Activated CD4-positive, alpha-beta T cell treated with anti-CD3 and anti-CD28 coated beads, Interleukin-2, amount 50 U/mL, for 24 hours (primary cell): ENCODE data around the gene BCKDK.
"Not testable (repeated sequence)": the region's sequence is repeated elsewhere in the genome, so short reads cannot be mapped to it uniquely, and the experiment has no call there.

Experiments used
- DNase-seq, 2 donors: peaks; one replicate each; pipeline ENCODE4 v3.0.0-alpha.2; 2020; ENCODE audit warnings: low read depth in 1 of 2, low spot score in 1 of 2

The BCKDK gene

DNA sequence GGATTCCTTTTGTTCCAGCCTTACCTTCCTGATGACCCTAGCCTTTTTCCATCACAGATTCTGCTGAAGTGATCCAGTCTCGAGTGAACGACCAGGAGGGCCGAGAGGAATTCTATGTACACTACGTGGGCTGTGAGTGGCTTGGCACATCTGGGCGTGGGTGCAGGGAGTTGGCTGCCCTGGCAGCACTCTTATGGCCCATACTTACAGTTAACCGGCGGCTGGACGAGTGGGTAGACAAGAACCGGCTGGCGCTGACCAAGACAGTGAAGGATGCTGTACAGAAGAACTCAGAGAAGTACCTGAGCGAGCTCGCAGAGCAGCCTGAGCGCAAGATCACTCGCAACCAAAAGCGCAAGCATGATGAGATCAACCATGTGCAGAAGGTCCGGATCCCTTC, 11.9 kb downstream of the BCKDK start:
- no peak for DNase-seq

DNA sequence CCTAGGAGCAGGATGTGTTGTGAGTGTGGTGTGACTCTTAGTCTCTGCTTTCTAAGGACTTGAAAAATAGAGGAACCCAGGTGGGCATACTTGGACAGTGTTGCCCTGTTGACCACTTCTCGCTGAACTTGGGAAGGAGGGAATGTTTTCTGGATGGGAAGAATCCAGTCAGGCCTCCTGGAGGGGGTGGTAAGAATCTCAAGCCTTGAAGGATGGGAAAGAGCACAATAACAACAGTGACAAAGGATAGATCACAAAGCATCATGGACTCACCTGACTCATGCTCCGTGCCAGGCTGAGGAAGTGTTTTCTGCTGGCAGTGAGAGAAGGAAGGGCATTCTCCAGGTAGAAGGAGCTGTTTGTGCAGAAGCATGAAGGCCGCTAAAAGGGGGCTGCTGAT, 17.7 kb downstream of the BCKDK start:
- DNase-seq: no peak

DNA sequence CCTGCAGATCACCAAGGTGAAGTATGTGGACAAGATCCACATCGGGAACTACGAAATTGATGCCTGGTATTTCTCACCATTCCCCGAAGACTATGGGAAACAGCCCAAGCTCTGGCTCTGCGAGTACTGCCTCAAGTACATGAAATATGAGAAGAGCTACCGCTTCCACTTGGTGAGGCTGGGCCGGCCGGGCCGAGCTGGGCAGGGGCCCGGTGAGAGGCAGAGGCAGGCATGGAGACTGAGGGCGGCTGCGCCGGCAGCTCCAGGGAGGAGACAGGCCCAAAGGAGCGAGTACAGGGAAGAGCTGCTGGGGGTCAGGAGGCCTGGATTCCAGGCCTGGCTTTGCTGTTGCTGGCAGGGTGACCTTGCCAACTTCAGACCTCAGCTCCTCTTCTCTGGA, 19.0 kb downstream of the BCKDK start:
- DNase-seq: no peak

DNA sequence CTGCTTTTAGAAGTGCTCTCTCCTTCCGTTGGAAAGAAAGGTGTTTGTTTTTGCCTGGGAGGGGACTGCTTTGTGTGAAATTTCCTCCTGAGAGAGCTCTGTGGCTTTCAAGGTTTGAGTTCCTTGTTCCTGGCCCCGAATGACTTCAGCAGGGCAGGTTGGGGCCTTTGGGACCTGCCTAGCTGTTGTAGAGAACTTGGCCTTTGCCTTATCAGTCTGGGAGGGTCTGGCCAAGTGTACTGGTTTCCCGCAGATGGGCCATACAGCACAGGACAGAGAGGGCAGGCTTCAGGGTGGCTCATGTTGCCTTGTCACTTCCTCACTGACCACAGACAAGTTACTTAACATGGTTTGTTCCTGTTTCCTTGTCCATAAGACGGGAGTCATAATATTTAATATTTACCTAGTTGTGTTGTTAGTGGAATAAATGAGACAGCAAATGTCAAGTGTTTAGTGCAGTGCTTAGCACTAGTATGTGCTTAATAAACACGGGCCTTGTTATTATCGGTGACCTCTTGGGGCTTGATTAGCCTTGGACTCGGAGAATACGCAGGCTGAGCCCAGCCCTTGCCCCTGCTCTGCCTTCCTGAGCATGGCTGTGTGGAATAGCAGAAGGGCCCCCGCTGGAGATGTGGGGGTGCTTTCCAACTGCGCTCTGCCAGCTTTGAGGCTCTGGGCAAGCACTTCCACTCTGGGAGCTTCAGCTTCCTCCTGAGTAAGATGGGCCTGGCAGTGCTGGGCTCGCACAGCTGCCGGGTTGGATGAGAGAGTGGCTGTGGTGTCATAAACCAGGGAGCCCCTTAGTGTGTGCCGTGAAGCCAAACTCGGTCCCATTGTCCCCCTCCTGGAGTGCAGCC, 20.8 kb downstream of the BCKDK start:
- no peak for DNase-seq

DNA sequence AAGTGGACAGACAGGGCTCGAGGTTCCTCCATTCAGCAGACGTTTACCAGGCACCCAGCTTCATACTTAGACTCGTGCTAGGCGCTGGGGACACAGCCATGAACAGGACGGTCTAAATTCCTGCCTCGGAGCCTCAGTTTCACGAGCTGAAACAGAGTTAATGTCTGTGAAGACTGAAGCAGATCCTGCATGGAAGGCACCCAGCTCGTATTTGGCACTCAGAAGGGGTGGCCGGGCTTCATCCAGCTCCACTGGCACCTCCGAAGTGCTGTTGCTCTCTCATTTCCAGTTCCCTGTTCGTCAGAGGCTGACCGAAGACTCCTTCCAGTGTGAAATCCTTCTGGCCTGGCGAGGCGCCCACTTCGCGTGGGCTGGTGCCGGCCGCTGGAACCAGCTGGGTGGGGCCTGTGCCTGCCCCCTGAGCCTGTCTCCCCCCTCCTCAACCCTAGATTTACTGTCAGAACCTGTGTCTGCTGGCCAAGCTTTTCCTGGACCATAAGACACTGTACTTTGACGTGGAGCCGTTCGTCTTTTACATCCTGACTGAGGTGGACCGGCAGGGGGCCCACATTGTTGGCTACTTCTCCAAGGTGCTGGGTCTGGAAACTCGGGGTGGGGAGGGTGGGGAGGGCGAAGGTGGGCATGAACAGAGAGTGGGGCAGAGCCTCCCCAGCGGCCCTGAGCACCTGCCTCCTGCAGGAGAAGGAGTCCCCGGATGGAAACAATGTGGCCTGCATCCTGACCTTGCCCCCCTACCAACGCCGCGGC, 21.6 kb downstream of the BCKDK start:
- no peak for DNase-seq

DNA sequence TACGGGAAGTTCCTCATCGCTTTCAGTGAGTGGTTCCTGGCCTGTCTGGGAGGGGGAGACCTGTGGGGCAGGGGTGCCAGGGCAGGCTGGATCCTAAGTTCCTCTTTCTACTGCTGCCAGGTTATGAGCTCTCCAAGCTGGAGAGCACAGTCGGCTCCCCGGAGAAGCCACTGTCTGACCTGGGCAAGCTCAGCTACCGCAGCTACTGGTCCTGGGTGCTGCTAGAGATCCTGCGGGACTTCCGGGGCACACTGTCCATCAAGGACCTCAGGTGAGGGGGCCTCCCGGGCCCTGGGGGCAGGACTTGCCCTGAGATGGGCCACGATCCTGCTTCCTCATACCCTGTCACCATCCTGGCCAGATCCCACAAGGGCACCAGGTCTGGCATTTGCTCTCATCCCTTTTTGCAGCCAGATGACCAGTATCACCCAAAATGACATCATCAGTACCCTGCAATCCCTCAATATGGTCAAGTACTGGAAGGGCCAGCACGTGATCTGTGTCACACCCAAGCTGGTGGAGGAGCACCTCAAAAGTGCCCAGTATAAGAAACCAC, 22.2 kb downstream of the BCKDK start:
- DNase-seq: no peak

DNA sequence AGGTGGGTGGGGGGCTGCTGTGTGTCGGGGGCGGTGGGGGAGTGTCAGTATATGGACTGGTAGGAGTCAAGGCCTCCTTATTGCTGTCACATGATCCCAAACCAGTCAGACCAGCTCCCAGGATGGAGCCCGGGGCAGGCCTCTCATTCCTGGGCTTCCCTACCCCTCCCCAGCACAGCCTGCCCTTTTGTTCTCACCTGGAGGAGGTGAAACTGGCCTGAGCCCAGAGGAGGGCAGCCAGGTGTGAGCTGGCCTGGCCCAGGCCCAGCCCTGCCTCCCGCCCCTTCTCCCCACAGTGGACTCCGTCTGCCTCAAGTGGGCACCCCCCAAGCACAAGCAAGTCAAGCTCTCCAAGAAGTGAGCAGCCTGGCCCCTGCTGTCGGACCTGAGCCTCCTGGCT, 22.7 kb downstream of the BCKDK start:
- DNase-seq: no peak

DNA sequence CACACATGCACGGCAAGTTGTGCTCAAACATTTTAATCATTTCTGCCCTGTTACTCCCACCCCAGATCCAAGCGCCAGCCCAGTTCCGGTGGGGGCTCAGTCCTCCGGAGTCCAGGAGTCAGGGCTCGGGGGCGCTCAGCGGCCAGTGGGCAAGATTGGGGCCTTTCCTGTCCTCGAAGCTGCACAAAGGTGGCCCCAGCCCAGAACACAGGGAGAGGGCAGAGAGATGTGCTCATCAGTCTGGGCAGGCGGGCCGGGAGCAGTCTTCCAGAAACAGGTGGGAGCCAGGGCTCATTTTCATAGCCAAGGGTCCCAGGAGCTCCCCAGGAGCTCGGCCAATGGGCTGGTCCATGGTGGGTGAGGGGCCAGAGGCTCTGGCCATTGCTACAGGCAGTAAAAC, 23.2 kb downstream of the BCKDK start:
- no peak for DNase-seq

DNA sequence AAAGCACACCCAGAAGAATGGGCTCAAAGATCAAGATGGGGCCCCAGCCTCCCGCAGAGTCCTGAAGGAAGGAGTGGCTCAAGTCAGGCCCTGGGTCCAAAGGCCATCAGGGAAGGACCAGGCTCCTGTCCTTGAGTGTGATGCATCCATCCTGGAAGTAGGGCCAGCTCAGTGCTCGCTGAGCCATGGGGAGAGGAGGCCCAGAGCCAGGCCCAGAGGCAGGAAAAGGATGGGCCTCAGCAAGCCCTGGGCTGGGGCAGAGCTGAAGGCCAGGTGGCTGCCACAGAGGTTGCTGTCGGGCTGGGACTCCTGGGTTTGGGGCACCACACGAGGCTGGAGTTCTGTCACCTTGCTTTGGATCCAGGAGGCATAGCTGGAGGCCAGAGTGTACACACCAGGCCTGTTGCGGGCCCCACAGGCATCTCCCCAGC, 23.7 kb downstream of the BCKDK start:
- DNase-seq: no peak

DNA sequence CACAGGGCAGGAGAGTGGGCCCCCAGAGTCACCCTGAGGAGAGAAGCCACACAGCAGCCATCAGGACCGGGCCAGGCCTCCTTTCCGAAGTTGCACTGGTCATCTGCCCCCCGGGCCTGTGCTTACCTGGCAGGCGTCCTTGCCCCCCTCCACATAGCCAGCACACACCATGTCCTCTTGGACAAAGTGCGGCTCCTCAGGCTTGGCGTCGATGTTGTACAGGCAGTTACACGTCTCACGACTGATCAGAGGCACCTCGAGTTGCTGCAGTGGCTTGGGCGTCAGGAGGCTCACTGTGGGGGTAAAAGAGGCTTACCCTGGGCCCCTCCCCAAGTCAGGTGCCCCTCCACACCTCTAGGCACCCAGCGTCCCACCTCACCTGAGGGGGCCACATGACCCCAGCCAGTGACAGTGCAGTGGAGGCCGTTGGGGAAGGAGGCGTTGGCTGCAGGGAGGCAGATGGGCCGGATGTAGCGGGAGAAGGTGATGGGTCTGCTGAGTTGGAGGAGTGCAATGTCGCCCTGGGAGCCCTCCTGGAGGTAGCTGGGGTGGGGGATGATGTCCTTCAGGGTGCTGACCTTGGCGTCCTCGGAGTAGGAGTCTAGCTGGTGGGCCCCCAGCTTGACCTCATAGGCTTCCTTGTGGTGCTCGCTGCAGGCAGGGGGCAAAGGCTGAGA, 24.3 kb downstream of the BCKDK start:
- DNase-seq: no peak

DNA sequence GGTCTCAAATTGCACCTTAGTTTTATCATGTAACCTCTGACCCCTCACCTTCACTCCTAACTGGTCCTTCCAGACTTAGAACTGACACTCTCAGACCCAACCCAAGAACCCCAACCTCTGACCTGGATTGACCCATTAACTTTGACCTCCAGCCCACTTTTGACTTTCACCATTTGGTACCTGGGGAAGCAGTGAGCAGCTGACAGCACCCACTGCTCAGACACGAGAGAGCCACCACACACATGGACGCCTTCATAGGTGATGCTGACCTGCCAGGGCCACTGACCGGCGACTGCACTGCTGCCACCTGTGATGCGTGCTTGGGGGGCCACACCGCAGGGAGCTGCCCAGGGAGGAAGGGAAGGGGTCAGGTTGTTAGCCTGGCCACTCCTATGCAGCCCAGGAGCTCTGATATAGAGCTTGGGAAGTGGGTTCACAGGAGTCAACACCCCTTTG, 24.9 kb downstream of the BCKDK start:
- DNase-seq: no peak

DNA sequence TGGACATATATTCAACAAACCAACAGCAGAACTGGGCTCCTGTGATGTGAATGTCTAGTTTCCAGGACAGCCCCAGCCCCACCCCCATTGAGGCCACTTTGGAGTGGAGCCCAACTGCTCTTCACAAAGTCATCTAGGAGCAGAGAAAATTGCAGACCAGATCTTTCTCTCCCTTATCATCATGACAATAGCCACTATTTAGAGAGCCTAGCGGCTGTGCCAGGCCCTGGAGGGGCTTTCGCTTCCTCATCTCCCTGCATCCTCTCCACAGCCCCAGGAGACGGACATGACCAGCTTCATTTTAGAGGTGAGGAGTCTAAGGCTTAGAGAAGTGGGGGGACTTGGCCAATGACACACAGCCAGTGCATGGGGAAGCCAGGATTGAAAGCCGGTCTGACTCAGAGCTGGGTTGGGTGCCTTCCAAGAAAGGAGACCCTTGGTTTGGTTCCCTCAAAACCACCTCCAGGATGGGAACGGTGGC, 25.9 kb downstream of the BCKDK start:
- DNase-seq: no peak

DNA sequence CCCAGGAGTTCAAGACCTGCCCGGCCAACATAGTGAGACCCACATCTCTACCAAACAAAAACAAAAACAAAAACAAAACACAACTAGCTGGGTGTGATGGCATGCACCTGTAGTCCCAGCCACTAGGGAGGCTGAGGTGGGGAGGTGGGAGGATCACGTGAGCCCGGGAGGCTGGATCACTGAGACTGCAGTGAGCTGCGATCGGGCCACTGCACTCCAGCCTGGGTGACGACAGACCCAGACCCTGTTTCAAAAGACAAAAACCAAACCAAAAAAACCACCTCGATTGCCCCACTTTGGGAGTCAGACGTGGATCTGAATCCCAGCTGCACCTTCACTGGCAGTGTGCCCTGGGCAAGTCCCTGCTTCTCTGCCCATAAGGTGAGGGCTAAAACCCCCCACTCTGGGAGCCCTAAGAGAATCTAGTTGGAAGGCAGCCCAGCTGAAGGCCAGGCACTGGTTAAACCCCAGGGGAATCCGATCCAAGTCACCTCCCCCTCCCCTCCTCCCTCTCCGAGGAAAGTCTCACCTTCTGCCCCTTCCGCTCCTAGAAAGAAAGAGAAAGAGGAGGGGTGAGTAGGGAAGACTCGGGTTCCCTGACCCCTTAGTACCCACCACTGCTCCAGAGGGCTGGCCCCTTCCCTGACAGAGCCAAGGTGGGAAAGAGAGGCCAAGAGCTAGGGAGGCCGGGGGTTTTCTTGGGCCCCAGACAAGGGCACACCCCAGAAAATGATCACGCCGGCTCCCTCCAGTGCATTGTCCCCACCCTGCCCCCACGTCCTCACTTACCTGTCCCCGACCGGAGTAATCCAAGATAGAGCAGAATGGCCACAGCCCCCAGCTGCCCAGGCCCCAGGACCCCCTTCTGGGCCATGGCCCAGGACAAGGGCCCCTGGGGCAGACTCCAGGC, 26.7 kb downstream of the BCKDK start:
- DNase-seq: no peak

DNA sequence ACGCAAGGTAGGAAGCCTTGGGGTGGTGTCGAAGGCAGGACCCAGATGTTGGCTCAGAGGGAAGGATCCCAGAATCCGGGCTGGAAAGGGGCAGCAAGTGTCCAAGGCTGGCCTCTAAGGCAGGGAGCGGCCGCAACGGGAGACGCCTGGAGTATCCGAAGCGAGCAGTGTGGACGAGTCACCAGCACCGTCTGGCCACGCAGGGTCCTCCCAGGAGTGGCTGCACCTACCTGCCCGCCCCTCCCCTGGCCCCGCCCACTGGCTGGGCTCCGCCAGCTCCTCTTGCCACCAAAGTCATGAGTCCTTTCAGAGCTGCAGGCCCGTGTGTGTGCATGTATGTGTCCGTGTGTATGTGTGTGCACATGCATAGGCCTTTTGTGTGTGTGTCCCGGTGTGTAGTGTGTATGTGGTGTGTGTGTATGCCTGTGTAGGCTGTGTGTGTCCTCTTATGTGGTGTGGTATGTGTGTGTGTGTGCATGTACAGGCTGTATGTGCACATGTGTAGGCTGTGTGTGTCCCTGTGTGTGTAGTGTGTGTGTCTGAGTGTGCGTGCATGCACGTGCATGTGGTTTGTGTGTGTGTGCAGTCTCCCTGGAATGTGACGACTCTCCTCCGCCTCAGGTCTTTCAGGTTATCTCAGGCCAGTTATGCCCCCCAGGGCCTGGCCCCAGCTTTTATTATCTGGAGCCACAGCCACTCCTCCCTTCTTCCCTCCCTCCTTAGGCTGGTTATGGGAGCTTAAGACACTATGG, 27.5 kb downstream of the BCKDK start, which contains the start of gene PRSS8:
TSS of gene PRSS8 (minus strand) at position 193 of the 752 bp plus-strand sequence. CDS start 229 bp downstream, outside the sequence.
- DNase-seq: no peak

DNA sequence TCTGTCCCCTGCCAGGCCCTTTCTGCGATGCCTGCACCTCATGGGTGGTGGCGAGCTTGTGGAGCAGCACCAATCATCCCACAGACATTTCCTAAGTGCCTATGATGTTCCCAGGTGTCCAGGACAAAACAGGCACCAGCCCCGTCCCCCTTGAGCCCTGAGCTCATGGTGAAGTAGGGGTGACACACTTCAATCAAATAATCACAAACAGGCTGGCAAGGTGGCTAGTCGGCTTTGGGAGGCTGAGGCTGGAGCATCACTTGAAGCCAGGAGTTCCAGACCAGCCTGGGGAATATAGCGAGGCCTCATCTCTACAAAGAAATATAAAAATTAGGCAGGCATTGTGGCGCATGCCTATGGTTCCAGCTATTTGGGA, 28.1 kb downstream of the BCKDK start:
- no peak for DNase-seq

DNA sequence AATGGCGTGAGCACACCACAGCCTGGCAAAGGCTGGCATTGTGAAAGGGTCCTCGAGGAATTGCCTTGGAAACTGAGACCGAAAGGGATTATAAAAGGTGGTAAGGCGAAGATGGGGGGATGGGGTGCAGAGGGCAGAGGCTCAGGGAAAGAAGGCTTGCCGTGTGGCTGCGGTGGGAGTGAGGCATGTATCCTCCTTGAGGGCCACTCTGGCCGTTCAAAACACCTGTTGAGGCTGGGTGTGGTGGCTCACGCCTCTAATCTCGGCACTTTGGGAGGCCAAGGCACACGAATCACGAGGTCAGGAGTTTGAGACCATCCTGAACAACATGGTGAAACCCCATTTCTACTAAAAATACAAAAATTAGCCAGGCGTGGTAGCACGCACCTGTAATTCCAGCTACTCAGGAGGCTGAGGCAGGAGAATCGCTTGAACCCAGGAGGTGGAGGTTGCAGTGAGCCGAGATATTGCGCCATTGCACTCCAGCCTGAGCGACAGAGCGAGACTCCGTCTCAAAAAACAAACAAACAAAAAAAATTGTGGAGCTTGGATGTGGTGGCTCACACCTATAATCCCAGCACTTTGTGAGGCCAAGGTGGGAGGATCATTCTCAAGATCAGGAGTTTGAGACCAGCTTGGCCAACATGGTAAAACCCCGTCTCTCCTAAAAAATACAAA, 28.8 kb downstream of the BCKDK start:
- DNase-seq: not testable (repeated sequence)

DNA sequence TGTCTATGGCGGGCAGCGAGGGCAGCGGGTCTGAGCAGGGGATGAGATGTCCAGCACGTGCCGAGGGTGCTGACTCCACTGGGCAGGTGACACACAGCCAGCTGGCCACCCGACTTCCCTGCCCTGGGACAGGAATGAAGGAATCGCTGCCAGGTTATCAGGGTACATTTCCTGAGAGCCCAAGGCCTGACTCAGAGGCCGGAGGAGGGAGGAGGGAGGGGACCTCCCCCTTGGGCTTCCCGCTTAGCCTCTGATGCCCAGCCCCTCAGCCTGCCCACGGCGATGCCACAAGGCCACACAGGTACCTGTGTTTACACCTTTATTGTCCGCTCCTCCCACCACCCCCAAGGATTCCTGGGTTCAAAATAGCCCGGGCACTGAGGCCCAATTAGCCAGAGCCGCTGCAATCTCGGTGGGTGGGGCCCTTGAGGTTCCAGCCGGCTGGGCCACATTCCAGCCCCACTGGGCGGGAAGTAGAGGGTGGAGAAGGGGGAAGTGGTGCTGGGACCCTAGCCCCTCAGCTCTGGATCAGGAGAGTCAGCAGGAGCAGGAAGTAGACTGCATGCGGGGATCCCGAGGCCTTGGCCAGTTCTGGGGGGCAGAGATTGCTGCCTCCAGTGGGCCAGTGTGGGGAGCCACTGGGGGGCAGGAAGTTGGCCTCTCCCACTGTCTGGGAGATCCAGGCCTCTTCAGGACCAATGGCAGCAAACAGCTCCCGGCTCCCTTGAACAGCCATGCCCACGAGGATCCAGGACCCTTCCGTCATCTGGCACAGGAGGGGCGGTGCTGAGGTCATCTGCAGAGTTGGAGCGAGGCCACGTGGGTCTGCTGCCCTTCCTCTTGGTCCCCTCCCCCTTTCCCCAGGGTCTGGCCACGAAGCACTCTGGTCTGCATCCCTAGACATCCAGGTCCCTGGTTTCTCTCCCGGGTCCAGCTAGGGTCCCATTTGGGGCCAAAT, 30.7 kb downstream of the BCKDK start:
- no peak for DNase-seq

DNA sequence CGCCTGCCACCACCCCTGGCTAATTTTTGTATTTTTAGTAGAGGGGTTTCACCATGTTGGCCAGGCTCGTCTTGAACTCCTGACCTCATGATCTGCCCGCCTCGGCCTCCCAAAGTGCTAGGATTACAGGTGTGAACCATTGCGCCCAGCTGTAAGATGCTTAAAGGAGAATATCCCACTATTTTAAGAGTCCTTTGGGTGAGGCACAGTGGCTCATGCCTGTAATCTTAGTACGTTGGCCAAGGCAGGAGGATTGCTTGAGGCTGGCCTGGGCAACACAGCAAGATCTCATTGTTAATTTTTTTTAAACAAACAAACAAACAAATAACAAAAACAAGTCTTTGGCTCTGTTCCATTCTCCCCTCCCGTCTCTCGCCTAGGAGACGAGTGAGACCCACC, 32.9 kb downstream of the BCKDK start:
- DNase-seq: not testable (repeated sequence)
